ENCODE data around the gene SAE1.
"Not testable (repeated sequence)": the region's sequence is repeated elsewhere in the genome, so short reads cannot be mapped to it uniquely, and the experiment has no call there.

SAE1 gene

DNA sequence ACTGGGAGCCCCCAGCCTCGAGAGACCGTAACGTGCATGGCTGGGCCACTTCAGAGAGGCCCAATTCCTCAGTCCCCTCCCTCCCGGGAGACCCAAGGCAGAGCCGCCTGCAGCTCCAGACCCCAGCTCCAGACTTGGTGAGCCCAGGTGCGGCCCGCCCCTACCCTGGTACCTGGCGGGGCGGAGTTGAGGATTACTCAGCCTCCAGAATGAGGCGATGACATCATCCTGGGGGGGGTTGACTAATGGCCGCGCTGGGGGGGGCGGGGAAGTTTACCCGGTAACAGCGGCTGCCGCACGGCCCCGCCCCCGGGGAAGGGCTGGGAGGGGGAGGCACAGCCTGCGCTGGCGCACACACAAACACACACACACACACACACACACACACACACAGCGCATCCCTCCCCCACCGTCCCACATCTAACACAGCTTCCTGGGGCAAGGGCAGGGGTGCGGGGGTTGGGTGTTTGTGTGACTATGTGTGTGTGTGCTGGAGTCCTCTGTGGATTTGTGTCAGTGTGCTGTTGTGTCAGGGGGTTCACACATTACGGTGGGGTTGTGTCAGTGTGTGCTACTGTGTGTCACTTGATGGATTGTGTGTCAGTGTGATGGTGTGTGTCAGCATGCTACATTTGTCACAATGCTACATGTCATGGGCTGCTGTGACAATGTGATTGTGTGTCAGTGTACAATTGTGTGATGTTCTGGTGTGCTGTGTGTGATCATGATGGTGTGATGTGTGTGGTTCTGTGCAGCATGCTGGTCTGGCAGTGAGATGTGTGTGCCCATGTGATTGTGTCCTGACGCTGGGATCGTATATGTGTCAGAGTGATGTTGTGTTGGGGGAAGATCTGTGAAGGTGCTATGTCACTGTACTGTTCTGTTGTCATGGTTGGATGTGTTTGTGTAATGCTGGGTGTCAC is 110.6 kb downstream of the SAE1 start:
- peak; percentile 79 for DNase-seq (ENCODE audit: low spot score)

DNA sequence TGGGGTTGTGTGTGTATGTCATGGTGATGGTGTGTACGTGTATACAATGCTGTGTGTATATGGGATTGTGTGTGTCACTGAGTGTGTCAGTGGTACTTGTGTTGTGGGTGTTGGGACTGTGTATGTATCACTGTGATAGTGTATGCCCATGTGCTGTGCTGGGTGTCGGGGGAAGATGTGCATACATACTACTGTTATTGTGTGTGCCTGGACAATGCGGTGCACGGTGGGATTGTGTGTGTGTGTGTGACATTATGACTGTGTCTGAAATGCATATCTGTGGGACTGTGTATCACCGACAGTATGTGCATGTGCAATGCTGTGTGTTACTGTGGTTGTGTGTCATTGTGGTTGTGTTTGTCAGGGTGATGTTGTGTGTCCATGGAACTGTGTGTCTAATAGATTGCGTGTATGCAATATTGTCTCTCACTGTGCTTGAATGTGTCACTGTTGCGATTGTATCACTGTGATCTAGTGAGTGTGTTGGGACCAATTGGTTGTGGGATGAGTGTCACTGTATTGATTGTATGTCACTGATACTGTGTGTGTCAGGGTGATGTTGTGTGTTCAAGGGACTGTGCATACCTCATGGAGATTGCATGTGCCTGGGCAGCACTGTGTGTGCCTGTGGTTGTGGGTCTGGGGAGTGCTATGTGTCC is 111.4 kb downstream of the SAE1 start:
- DNase-seq (ENCODE audit: low spot score): no peak

DNA sequence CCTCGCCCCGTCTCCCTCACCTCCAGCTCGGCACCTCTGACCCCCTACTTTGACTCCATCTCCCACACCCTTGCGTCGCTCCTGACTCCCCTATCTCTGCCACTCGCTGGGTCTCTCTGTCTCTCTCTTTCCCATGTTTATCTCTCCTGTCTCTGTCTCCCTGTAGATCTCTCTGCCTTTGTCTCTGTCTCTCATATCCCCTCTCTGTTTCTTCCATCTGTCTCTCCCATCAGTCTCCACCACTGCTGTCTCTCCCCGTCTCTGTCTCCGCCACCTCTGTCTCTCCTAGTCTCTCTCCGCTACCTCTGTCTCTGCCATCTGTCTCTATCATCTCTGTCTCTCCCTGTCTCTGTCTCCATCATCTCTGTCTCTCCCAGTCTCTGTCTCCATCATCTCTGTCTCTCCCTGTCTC is 112.7 kb downstream of the SAE1 start:
- DNase-seq (ENCODE audit: low spot score): no peak

DNA sequence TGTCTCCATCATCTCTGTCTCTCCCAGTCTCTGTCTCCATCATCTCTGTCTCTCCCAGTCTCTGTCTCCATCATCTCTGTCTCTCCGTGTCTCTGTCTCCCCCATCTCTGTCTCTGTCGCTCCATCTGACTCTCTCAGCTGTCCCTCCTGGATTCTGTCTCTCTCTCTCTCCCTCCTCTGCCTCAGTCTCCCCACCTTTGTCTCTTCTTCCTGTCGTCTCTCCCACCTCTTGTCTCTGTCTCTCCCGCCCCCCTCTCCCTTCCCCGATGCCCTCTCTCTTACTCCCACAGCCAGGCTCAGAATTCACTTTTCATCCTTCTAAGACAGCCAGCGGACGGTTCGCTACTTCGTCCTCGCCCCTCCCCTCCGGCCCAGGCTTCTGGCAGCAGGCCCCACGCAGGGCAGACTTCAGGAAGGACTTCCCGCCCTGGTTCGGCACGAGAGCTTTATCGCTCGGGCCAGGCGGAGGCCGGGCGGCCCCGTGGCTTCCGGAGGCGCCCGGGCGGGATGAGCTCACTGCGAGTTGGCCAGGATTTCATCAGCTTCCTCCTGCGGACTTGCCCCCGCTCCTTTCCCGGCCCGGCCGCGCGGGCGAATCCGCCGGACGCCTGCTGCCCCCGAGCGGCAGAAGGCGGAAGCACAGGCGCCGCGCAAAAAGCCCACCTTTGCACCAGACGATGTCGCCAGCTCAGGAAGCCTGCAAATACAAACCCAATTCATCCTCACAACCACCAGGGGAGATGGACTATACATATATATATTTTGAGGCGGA is 113.3 kb downstream of the SAE1 start:
- peak; percentile 93 for DNase-seq (ENCODE audit: low spot score)

DNA sequence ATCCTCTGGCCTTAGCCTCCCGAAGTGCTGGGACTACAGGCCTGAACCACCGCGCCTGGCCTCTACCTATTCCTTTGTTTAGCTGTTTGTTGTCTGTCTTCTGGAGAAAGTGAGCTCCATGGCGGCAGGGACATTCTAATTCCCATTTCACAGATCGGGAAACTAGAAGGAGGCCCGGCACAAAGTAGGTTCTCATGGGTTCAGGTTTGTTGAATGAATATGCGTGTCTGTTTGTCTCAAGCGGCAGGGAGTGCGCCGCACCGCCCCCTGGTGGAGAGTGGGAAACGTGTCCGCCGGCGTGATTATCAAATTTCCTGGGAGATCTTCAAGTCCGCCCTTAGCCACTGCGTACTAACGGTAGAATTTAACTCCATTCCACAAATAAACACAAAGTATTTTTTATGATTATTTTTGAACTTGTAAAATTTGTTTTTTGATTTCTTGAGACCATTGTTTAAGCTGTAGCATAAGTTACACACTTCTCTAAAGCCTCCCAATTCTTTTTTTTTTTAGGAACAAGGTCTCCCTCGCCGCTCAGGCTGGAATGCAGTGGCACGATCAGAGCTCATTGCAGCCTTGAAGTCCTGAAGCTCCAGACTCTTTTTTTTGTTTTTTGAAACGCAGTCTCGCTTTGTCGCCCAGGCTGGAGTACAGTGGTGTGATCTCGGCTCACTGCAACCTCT is 116.8 kb downstream of the SAE1 start:
- peak; percentile 62 for DNase-seq (ENCODE audit: low spot score)

GRCh38 chr19:47253016-47253415 is 122.4 kb downstream of the SAE1 start:
- not testable (repeated sequence) for DNase-seq (ENCODE audit: low spot score)

GRCh38 chr19:47253467-47253881 is 122.8 kb downstream of the SAE1 start:
- no peak for DNase-seq (ENCODE audit: low spot score)

DNA sequence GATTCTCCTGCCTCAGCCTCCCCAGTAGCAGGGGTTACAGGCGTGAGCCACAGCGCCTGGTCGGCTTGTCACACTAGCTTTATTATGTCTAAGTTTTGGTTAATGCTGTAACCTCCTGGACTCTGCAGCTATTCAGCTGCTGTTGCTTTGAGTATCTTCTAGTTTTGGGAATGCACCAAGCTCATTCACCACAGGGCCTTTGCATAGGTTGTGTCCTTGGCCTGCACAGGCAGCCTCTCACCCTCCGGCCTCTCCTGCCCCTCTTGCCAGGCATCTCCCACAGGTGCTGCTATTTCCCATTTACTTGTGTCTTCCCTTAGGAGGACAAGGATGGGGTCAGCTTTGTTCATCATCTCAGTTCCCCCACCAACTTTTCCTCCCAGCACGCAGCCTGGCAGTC is 123.3 kb downstream of the SAE1 start:
- no peak for DNase-seq (ENCODE audit: low spot score)

DNA sequence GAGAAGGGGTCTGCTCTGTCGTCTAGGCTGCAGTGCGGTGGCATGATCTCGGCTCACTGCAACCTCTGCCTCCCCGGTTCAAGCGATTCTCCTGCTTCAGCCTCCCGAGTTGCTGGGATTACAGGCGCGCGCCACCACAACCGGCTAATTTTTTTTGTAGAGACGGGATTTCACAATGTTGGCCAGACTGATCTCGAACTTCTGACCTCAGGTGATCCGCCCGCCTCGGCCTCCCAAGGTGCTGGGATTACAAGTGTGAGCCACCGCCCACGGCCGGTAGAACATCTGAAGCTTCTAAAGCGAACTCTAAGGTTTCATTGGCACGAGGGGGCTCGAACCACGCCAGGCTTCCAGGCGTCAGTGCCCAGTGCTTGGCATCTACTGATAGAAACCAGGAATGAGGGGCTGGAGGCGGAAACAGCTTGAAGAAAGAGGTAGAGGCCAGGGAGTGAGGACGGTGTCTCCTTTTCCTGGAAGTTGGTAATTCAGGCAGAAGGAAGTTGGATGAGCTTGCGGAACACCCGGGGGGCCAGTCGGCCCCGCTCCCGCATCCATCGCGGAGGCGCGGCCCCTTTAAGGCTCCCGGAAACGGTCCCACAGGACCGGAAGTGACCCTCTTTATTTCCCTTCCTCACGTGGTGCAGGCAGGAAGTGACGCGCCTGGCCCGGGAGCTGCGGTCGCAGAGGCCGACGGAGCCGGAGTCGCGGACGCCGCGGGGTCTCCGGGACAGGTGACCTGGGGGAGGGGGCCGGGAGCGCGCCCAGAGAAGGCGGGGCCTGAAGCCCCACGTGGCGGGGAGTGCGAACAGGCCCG is 125.5 kb downstream of the SAE1 start, which contains the start of gene CCDC9:
TSS of gene CCDC9 (plus strand) at position 647 of the 814 bp plus-strand sequence. CDS start 1,876 bp downstream, outside the sequence.
- DNase-seq (ENCODE audit: low spot score): peak; percentile 92

DNA sequence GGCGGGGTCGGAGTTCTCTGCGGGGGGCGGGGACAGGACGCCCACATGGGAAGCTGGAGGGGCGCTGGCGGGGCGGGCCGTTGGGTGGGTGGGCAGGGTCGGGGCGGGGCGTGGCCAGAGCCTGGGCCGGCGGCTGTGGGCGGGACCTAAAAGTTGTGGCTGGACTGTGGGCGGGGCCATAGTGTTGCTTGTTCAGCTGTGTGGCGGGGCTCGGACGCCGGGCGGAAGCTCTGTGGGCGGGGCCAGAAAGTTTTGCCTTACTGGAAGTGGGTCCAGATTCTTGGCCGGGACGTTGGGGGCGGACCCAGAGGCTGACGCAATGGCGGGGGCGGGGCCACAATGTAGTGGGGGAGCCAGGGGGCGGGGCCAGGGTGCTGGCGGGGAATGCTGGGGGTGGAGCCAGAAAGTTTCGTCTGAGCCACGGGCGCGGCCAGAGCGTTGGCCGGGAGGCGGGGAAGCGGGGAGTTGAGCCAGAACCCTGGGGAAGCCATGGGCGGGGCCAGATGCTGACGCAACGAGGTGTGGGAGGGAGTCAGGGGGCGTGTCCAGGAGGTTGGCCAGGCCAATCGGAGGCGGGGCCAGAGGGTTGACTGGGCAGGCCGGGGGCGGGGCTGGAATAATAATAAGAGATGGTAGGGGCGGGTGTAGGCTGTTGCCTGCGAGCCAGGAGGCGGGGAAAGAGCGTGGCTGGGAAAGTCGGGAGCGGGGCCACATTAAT is 126.2 kb downstream of the SAE1 start:
- DNase-seq (ENCODE audit: low spot score): peak; percentile 99

DNA sequence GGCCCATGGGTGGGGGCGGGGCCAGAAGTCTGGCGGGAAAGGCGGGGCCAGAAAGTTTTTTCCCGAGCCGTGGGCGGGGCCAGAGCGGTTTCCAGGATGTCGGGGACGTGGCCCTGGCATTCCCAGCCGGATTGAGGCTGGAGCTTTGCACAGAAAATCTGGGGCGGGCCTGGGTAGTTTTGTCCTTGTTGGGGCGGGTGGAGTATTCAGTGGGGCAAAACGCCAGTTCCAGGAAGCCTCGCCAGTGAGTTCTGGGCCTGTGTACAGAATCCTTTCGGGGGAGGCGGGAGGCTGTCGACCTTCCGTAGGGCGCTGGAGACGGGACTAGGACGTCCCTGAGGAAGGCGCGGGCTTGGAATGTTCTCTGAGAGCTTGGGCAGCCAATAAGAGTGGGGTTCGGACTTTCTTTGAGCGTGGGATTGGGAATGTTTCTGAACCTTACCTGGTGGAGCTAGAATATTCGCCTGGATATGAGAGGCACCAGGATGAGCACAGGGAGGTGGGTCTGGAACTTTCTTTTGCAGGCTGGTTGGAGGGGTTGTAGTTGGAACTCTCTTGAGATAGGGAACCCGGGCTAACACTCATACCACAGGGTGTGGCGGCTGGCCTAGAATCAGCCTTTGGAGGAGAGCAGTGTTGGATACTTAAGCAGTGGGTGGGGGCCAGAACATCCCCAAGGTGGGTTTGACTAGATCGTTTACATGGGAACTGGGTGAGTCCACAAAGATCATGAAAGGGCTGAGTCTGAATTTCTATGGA is 127.0 kb downstream of the SAE1 start:
- DNase-seq (ENCODE audit: low spot score): no peak

GRCh38 chr19:47258434-47258833 is 127.8 kb downstream of the SAE1 start:
- no peak for DNase-seq (ENCODE audit: low spot score)

- DNase-seq (ENCODE audit: low spot score): no peak
Observed at GRCh38 chr19:47258895-47259555, 128.4 kb downstream of the SAE1 start.
